ENCODE data around the gene DNAJC16.
A peak's percentile ranks its signal among the peaks of the same experiment; 100 is the strongest.

Gene DNAJC16

DNA sequence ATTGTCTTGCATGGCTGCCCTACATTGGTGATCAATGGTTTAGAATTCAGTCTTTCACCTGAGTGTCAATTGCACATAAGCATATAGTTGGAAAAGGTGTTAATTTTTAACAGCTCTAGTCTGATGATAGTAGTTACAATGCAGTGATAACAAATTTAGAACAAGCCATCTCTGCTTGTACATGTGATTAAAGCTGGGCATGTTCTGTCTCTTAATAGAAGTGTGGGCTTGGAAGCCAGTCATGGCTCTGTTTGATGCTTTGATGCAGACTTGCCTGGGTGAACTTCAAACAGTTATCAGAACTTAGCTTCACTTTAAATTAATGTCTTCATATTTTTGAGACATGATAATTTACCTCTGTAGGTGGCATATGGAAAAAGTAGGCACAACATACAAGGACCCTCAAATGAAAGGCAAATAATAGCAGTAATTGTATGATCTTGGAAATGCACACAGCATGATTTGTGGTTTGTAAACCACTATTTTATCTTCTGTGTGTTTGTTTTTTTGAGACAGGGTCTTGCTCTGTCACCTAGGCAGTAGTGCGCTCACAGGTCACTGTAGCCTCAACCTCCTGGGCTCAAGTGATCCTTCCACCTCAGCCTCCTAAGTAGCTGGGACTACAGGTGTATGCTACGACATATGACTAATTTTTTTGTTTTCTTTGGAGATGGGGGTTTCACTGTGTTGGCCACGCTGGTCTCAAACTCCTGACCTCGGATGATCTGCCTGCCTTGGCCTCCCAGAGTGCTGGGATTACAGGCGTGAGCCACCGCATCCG, 94.4 kb downstream of the DNAJC16 start:
- no peak for DNase-seq (ENCODE audit: low read depth)

DNA sequence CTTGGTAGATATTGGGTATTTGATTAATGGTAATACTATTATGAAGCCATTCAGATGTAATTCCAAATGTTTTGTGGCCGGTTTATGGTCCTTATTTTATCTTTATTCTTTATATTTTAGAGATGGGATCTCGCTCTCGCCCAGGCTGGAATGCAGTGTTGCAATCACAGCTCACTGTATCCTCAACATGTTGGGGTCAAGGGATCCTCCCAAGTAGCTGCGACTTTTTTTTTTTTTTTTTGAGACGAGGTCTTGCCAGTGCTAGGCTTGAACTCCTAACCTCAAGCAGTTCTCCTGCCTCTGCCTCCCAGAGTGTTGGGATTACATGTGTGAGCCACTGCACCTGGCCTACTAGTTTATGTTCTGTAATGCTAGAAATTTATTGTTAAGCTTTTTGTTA, 95.3 kb downstream of the DNAJC16 start:
- DNase-seq (ENCODE audit: low read depth) = peak; percentile 51

DNA sequence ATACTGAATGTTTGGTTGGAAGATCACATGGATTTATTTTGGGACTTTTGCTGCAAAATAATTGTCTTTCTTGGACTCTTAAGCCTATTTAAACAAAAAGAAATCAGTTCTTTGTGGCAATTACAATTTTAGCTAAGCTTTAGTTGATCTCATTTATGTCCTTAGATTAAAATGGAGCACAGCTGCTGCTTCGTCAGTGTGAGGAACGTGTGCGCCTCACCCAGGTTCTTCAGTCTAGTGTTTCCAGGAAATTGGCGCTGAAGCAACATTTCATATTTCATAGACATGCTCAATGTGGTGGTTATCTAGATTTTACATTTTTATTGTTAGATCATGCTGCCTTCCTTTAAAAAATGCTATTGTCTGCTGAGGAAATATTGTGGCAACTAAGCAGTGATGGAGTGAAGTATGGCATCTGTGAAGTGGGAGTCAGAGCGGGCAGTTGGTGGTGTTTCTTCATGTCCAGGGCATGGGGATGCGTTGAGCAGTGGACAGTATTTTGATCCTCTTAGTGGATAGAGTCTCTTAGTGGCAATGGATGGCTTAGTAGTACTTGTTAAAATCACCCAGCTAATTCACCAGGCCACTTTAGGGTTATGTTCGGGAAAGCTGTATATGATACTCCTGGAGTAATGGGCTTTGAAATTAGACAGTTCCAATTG, 96.2 kb downstream of the DNAJC16 start:
- DNase-seq (ENCODE audit: low read depth) = no peak

DNA sequence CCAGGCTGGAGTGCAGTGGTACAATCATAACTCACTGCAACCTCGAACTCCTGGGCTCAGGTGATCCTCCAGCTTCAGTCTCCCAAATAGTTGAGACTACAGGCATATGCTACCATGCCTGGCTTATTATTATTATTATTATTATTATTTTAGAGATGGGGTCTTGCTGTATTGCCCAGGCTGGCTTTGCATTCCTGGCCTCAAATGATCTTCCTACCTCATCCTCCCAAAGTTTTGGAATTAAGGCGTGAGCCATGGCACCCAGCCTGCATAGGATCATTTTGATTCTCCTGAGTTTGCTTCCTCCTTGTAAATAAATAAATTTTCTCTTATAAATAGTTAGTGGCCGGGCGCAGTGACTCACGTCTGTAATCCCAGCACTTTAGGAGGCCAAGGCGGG, 96.8 kb downstream of the DNAJC16 start:
- no peak for DNase-seq (ENCODE audit: low read depth)

DNA sequence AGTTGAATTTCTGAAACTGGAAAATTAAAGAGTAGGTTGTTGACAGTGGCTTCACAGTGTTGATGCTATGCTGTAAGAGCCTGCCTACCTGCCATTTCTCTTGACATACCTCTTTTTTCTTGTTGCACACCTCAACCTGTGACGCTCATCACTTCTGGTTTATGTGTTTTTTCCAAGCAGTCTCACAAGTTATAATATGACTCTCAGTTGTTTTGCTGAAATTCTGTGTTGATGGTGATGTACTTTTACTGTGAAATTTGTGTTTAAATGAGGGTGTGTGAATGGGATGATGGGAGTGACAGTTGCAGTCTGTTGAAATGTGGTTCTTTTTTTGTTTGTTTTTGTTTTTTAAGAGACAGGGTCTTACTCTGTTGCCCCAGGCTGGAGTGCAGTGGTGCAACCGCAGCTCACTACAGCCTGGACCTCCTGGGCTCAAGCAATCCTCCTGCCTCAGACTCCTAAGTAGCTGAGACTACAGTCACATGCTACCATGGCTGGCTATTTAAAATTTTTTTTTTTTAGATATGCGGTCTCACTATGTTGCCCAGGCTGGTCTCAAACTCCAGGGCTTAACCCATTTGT, 97.6 kb downstream of the DNAJC16 start:
- no peak for DNase-seq (ENCODE audit: low read depth)

DNA sequence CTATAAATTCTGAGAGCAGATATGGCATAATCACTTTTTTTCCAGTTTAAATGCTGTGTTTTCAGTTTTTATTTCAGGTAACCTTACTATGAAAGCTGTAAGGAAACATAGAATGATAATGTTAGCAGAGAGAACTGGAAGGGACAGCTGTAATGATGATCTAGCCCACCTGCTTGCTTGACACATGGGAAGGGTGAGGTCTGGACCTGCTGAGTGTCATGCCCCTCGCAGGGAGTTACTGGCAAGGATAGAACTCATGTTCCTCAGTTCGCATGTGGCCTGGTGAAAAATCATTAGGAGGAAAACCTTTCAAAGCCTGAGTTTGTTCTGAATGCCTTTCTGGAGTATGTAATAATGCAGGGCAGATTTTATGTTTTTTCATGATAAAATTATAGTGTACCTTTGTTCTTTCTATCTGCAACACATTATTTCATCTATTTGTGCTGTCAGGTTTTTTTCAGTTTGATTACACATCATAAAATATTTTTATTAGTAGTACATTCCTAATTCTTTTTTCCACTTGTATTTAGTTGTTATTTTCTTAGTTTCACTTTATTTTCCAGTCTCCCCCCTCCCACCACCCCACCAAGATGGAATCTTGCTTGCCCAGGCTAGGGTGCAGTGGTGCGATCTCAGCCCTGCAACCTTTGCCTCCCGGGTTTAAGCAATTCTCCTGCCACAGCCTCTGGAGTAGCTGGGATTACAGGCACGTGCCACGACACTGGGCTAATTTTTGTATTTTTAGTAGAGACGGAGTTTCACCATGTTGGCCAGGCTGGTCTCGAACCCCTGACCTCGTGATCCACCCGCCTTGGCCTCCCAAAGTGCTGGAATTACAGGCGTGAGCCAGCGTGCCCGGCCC, 98.6 kb downstream of the DNAJC16 start:
- DNase-seq (ENCODE audit: low read depth) = no peak
